Right lobe of liver (tissue), 6 donors: ENCODE measurements around the gene ZRANB3. TPM values are rescaled to one million over a fixed set of nuclear protein-coding genes. Genes with fewer than 3 reads are reported as not detected.

Experiments
- ATAC-seq, 4 donors: fragments of 200-7000 bp; cut with Tn5 transposase; one replicate each; pipeline ENCODE4 v1.9.1; 2020; ENCODE audit warnings: mild to moderate bottlenecking in 4 of 4, moderate library complexity in 4 of 4
- DNase-seq, 3 donors: peaks; one replicate each; pipeline ENCODE4 v3.0.0-alpha.2; 2020
- H3K27ac ChIP-seq, 3 donors: fragments of 200-600 bp; one replicate each; pipeline ENCODE4 v1.8.0; 2022
- H3K27me3 ChIP-seq, 2 donors: fragments of 200-600 bp; one replicate each; pipeline ENCODE4 v1.8.0; 2022
- H3K36me3 ChIP-seq, 4 donors: fragments of 200-600 bp; sonication (generic) in 1 of 4; one replicate each; pipeline versions ENCODE4 v1.5.1 to v1.8.0; 2017 to 2022; ENCODE audit warnings: control low read depth in 1 of 4
- H3K4me1 ChIP-seq, 4 donors: fragments of 200-600 bp; sonication (generic) in 1 of 4; one replicate each; pipeline versions ENCODE4 v1.5.1 to v1.8.0; 2017 to 2022; ENCODE audit warnings: control low read depth in 1 of 4
- H3K4me3 ChIP-seq, 3 donors: fragments of 200-600 bp; one replicate each; pipeline ENCODE4 v1.8.0; 2022
- H3K9me3 ChIP-seq, 4 donors: fragments of 200-600 bp; sonication (generic) in 1 of 4; one replicate each; pipeline versions ENCODE4 v1.5.1 to v1.8.0; 2017 to 2022; ENCODE audit warnings: control low read depth in 1 of 4
- CTCF ChIP-seq, 4 donors: fragments of 200-600 bp in 3 of 4; fragments of 450-650 bp in 1 of 4; IDR thresholded peaks; one replicate each; pipeline versions ENCODE4 v1.5.1 to v1.8.0; 2016 to 2022; ENCODE audit warnings: antibody characterized with exemption in 4 of 4, mild to moderate bottlenecking in 2 of 4
- POLR2A ChIP-seq: fragments of 450-650 bp; IDR thresholded peaks from one replicate; pipeline ENCODE4 v1.6.1; 2017; ENCODE audit warnings: antibody characterized with exemption, mild to moderate bottlenecking
- WGBS: methylation state at CpG from one replicate; pipeline ENCODE4 v1.1.6; 2018; ENCODE audit warnings: low coverage, low lambda C conversion rate; ENCODE audit not compliant: insufficient coverage; ENCODE audit errors: missing lambda C conversion rate; 5-methylcytosine and 5-hydroxymethylcytosine counted together
- intact Hi-C, 2 donors: fragments of 100-400 bp; cut with DNase I; formaldehyde crosslinking; loops; one replicate each; pipeline versions ENCODE4 v1.11.2 to v1.14.1; 2022
- total RNA-seq, 6 experiments: library from RNA; depleted of rRNA in 2 of 6; stranded (reverse); fragments of >200 nt in 2 of 6; fragmentation: NEBNext Ultra II Directional in 3 of 6; extraction: Animal tissue kit (Norgen Biotek cat#: 25700) in 3 of 6; gene quantifications; one replicate each; pipeline versions ENCODE4 v1.1.0 to v1.2.4, GENCODE V29; 2016 to 2023
- donor health status: DM: no; HTN: yes; CAD: no.
- donor health status: DM: no; HTN: no; CAD: no.
- donor health status: DM: no; HTN: no; CAD: no.
- donor health status: DM: no; HTN: yes; CAD: no.
- donor health status: DM: no; HTN: yes; CAD: no.

Gene ZRANB3
- total RNA-seq, 6 experiments from 2014 or later, result 3.3 to 5.6 (median 4.0) TPM

- H3K27ac ChIP-seq, result no peak overlapping the region
- intact Hi-C loops, result no loop called here
- H3K4me3 ChIP-seq, result no peak overlapping the region
- H3K4me1 ChIP-seq, result peaks cover 0 to 21% (median 6%) of the 10 kb centered on the region in 4 donors
- DNase-seq (no peak), ATAC-seq (no peak)
- H3K9me3 ChIP-seq, result no peaks in the 10 kb centered on the region
- 100% methylated on average over 3 of the region's 3 CpGs for WGBS
- H3K27me3 ChIP-seq, result no peaks in the 10 kb centered on the region
- H3K36me3 ChIP-seq, result no peaks in the 10 kb centered on the region
- TF ChIP-seq CTCF (IDR thresholded peaks at IDR 0.05), result no peak
- no peak for TF ChIP-seq POLR2A
These were observed 332.5 kb downstream of the ZRANB3 start for GRCh38 chr2:135198481-135198880.

GRCh38 chr2:135190799-135191198, 340.2 kb downstream of the ZRANB3 start:
- Histone ChIP-seq H3K4me3 (no peak overlapping the region), H3K27ac (no peak overlapping the region), H3K9me3 (no peaks in the 10 kb centered on the region), H3K4me1 (no peaks in the 10 kb centered on the region), H3K36me3 (no peaks in the 10 kb centered on the region), H3K27me3 (no peaks in the 10 kb centered on the region)
- ATAC-seq (no peak), DNase-seq (no peak)
- TF ChIP-seq CTCF (IDR thresholded peaks at IDR 0.05) (no peak), POLR2A (no peak)
- intact Hi-C loops, result no loop called here

GRCh38 chr2:135189148-135189547, 341.9 kb downstream of the ZRANB3 start:
- no peak for DNase-seq
- TF ChIP-seq POLR2A (no peak), CTCF (IDR thresholded peaks at IDR 0.05) (no peak)
- Histone ChIP-seq H3K36me3 (no peaks in the 10 kb centered on the region), H3K27ac (no peak overlapping the region), H3K4me1 (no peaks in the 10 kb centered on the region), H3K9me3 (no peaks in the 10 kb centered on the region), H3K27me3 (no peaks in the 10 kb centered on the region), H3K4me3 (no peak overlapping the region)
- intact Hi-C loops, result no loop called here
- ATAC-seq, result no peak
- WGBS, result 100% methylated on average over 1 of the region's 1 CpG

- Histone ChIP-seq H3K4me1 (no peaks in the 10 kb centered on the region), H3K4me3 (no peak overlapping the region), H3K27ac (no peak overlapping the region), H3K9me3 (no peaks in the 10 kb centered on the region), H3K36me3 (no peaks in the 10 kb centered on the region), H3K27me3 (no peaks in the 10 kb centered on the region)
- DNase-seq (no peak), ATAC-seq (no peak)
- TF ChIP-seq CTCF (IDR thresholded peaks at IDR 0.05) (no peak), POLR2A (no peak)
- intact Hi-C loops, result no loop called here
- WGBS, result 94% methylated on average over 3 of the region's 3 CpGs
These were observed 343.7 kb downstream of the ZRANB3 start for GRCh38 chr2:135187270-135187669.

- no peak for ATAC-seq
- no peak for TF ChIP-seq POLR2A
- TF ChIP-seq CTCF (IDR thresholded peaks at IDR 0.05), result no peak
- H3K4me1 ChIP-seq, result no peaks in the 10 kb centered on the region
- intact Hi-C loops, result no loop called here
- H3K36me3 ChIP-seq, result no peaks in the 10 kb centered on the region
- whole genome bisulfite sequencing, result no CpG with 5 or more reads among the region's 5 CpGs
- no peak overlapping the region for H3K27ac ChIP-seq
- no peak for DNase-seq
- no peak overlapping the region for H3K4me3 ChIP-seq
- no peaks in the 10 kb centered on the region for H3K27me3 ChIP-seq
- no peaks in the 10 kb centered on the region for H3K9me3 ChIP-seq
These were observed 345.0 kb downstream of the ZRANB3 start for GRCh38 chr2:135186054-135186453.
